T-helper 1 cell treated with Interleukin-12 subunit alpha and Interleukin-12 subunit beta and Interleukin-4 antibody, amounts not matched to agents 30 μg/mL and 1 μg/mL, for 36 hours (primary cell): Measurements from ENCODE around the gene POLR2H.

Source experiments
- H3K27ac Mint-ChIP-seq: one replicate; pipeline ENCODE4 v1.8.0; 2021; ENCODE audit warnings: mild to moderate bottlenecking, mixed read lengths
- H3K27me3 Mint-ChIP-seq: one replicate; pipeline ENCODE4 v1.8.0; 2021; ENCODE audit warnings: low read depth, mixed read lengths
- H3K36me3 Mint-ChIP-seq: one replicate; pipeline ENCODE4 v1.8.0; 2021; ENCODE audit warnings: low read depth, mixed read lengths
- H3K4me1 Mint-ChIP-seq: one replicate; pipeline ENCODE4 v1.8.0; 2021; ENCODE audit warnings: low read depth, mixed read lengths
- H3K4me3 Mint-ChIP-seq: one replicate; pipeline ENCODE4 v1.8.0; 2021; ENCODE audit warnings: mild to moderate bottlenecking, moderate library complexity, mixed read lengths
- H3K9me3 Mint-ChIP-seq: one replicate; pipeline ENCODE4 v1.8.0; 2021; ENCODE audit warnings: mixed read lengths

Gene POLR2H

DNA sequence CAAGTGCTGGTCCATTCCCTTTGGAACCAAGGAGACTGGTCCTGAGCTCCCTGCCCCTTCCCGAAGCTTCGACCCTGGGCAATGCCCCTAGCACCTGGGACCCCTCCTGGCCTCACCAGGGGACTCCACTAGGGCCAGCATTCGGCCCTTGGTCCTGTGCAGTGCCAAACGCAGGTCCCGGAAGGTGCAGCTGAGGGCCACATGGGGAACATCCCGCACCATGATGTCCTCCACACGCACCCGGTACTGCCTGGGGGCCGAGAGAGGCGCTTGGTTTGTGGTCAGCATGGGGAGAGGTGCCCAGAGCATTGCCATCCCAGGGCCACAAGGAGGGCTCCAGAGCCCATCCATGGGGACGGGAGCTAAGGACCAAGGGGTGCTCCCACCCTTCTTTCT lies 8.0 kb upstream of the POLR2H start:
- Mint-ChIP-seq H3K4me3 (no peak overlapping the region), H3K4me1 (no peaks in the 10 kb centered on the region), H3K27ac (no peak overlapping the region), H3K27me3 (no peaks in the 10 kb centered on the region), H3K36me3 (no peaks in the 10 kb centered on the region), H3K9me3 (no peaks in the 10 kb centered on the region)

GRCh38 chr3:184354121-184354728 lies 7.3 kb upstream of the POLR2H start:
- Mint-ChIP-seq H3K27me3 (no peaks in the 10 kb centered on the region), H3K4me1 (no peaks in the 10 kb centered on the region), H3K9me3 (no peaks in the 10 kb centered on the region), H3K4me3 (no peak overlapping the region), H3K27ac (no peak overlapping the region), H3K36me3 (no peaks in the 10 kb centered on the region)

DNA sequence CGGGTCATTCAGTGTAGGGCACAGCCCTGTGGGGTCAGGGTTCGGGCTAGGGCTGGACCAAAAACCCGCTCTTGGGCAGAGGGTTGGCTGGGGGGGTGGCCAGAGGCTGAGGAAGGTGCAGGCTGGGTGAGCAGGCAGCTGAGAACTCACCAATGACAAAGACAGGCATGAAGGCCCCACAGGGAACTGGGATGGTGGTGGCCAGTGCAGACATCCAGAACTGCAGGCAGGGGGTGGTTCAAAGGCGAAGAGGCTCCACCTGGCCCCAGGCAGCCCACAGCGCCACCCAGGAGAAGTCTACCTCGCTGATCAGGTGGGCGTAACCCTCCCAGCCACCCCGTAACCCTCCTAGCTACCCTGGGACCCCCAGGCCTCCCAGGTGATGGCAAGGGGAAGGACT lies 6.8 kb upstream of the POLR2H start:
- no peak overlapping the region for H3K4me3 Mint-ChIP-seq
- no peaks in the 10 kb centered on the region for H3K9me3 Mint-ChIP-seq
- no peaks in the 10 kb centered on the region for H3K36me3 Mint-ChIP-seq
- no peak overlapping the region for H3K27ac Mint-ChIP-seq
- H3K4me1 Mint-ChIP-seq: no peaks in the 10 kb centered on the region
- H3K27me3 Mint-ChIP-seq: peaks cover 1% of the 10 kb centered on the region

DNA sequence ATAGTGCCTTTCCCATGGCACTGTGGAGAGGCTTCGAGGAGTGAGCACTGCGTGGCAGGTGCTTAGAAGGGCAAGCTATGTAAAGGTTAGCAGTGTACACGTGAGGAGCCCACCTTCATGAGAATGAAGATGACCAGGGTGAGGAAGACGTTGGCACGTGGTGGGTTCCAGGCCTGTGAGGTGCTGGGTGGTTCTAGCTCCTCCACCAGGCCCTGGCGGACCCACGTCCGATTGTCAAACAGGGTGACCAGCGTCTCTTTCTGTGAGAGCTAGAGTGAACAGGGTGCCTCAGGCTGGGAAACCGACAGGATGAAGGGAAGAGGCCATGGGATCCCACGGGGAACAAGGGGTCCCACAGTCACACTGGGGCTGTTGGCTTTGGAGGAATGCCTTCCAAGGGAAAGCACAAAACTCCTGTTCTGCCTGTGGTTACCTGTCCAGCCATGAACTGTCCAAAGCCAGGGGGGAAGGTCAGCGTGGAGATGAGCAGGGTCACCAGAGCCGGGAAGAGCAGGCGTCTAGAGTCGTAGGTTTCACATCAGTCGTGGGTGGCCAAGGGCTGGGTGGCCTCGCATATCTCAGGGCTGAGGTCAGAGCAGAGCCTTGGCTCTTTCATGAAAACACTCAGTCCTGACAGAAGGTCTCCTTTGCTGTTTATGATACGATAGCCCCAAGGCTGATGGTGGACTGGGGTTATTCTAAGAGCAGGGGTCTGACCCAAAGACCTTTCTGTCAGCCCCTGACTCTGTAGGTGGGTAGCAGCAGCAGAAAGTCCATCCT lies 6.1 kb upstream of the POLR2H start:
- Mint-ChIP-seq H3K36me3 (no peaks in the 10 kb centered on the region), H3K27me3 (peaks cover 8% of the 10 kb centered on the region), H3K9me3 (no peaks in the 10 kb centered on the region), H3K4me3 (no peak overlapping the region), H3K27ac (no peak overlapping the region), H3K4me1 (peaks cover 1% of the 10 kb centered on the region)

DNA sequence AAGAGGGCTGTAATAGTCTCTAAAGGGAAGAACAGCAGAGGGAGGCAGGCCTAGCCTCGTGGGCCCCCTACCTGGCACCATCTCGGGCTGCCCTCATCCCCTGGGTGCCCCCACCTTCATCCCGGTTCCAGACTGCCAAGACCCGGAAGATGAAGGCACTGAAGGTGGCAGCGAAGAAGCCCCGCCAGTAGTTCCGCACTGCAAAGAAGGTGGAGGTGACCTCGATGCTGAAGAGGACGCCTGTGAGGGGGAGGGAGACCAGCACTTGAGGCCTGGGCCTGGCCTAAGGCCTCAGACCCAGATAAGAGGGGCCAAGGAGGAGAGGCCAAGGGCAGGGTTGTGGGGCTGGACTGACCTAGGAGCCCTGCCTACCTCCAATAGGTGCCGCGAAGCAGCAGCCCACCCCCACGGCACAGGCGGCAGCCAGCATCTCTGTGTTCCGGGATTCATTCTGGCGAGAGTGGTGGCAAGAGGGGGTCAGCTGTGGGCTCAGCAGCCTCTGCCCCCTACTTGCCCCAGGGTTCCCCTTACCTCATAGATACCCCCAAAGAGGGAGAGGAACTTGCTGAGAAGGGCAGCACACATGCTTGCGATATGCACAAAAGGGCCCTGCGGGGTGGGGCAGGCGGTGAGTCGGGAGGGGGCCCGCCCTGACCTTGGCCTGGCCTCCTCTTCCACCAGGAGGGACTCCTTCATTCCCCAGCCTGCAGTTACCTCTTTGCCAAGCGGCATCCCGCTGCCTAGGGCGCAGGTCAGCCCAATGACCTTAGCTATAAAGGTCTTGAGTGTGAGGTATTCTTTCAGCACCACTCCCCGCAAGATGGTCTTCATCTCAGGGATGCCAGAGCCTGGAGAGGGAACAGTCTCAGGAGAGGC lies 4.0 kb upstream of the POLR2H start:
- H3K4me3 Mint-ChIP-seq: no peak overlapping the region
- H3K36me3 Mint-ChIP-seq: no peaks in the 10 kb centered on the region
- H3K9me3 Mint-ChIP-seq: no peaks in the 10 kb centered on the region
- peaks cover 4% of the 10 kb centered on the region for H3K4me1 Mint-ChIP-seq
- no peak overlapping the region for H3K27ac Mint-ChIP-seq
- peaks cover 9% of the 10 kb centered on the region for H3K27me3 Mint-ChIP-seq

DNA sequence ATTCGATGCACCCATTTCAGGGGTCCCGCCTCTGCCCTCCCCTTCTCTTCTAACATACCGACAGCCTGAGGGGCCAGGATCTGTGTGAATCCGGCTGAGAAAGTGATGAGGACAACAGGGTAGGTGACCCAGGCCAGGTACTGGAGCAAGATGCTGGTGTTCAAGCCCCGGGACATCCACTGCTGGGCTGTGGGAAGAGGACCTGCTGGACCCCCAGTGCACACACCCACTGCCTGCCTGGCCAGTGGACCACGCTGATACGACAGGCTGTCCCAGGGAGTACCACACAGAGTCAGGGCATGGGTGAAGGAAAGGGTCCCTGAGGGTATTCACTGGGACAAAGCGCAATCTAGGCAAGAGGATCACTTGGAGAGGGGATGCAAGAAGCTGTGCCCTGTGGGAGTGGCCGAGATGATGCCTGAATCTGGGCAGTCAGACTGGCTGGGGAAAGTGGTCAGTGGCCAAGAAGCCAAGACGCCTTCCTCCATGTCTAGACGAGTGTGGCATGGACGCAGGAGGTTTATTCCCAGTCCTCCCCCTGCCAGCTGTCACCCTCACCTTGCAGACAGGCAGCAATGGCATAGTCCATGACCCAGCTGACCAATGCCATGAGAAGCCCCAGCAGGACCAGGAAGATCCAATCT lies 3.3 kb upstream of the POLR2H start:
- Mint-ChIP-seq H3K9me3 (no peaks in the 10 kb centered on the region), H3K27me3 (peaks cover 9% of the 10 kb centered on the region), H3K27ac (no peak overlapping the region), H3K36me3 (peaks cover 2% of the 10 kb centered on the region), H3K4me3 (no peak overlapping the region), H3K4me1 (peaks cover 4% of the 10 kb centered on the region)

- Mint-ChIP-seq H3K27ac (no peak overlapping the region), H3K36me3 (peaks cover 3% of the 10 kb centered on the region), H3K27me3 (peaks cover 9% of the 10 kb centered on the region), H3K4me3 (no peak overlapping the region), H3K4me1 (peaks cover 8% of the 10 kb centered on the region), H3K9me3 (no peaks in the 10 kb centered on the region)
These were observed 2.6 kb upstream of the POLR2H start for GRCh38 chr3:184358921-184359350.

GRCh38 chr3:184359610-184360009 lies 1.9 kb upstream of the POLR2H start:
- no peak overlapping the region for H3K27ac Mint-ChIP-seq
- peaks cover 6% of the 10 kb centered on the region for H3K36me3 Mint-ChIP-seq
- peak overlapping the region; percentile 78 for H3K4me3 Mint-ChIP-seq
- H3K27me3 Mint-ChIP-seq: peaks cover 9% of the 10 kb centered on the region
- no peaks in the 10 kb centered on the region for H3K9me3 Mint-ChIP-seq
- H3K4me1 Mint-ChIP-seq: peaks cover 12% of the 10 kb centered on the region

DNA sequence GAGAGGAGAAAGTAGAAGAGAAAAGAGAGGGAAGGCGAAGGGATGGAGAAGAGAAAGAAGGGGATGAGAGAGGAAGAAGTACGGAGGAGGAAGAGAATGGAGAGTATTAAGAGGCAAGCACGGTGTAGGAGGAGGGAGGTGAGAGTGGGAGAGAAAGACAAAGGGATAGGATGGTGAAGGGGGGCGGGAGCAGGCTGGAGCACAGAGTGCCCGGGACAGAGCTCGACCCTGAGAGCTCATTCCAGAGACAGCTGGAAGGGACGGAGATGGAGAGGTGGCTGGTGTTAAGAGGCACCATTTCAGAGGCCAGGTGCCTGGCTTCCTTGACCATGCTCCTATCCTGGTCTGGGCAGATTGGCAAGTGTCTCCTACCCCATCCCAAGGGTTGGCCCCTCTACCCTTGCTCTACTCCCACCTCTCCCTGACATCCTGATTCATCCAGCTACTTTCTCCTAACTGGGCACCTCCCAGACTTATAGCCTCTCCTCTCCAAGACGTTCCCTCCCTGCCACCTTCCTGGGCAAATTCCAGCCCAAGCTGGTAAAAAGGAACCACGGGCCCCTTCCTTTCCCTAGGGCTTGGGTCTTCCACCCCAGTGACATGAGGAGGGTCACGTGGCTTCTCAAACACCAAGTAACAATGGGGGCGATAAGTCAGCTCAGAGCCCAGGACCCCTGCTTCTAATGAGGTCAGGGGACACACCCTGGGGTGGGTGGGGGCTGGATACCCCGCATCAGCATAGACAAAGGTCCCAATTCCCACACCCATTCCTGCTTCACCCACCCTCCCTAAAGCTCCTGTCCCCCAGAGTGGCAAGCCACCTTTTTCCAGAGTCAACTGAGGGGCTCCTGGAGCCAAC lies 1.2 kb upstream of the POLR2H start:
- peaks cover 19% of the 10 kb centered on the region for H3K4me1 Mint-ChIP-seq
- H3K9me3 Mint-ChIP-seq: no peaks in the 10 kb centered on the region
- H3K27me3 Mint-ChIP-seq: peaks cover 9% of the 10 kb centered on the region
- peak overlapping the region; percentile 83 for H3K4me3 Mint-ChIP-seq
- H3K36me3 Mint-ChIP-seq: peaks cover 13% of the 10 kb centered on the region
- H3K27ac Mint-ChIP-seq: peak overlapping the region; percentile 55

GRCh38 chr3:184360929-184361531 lies 480 bp upstream of the POLR2H start:
- peaks cover 9% of the 10 kb centered on the region for H3K27me3 Mint-ChIP-seq
- peaks cover 20% of the 10 kb centered on the region for H3K4me1 Mint-ChIP-seq
- peak overlapping the region; percentile 55 for H3K27ac Mint-ChIP-seq
- H3K9me3 Mint-ChIP-seq: no peaks in the 10 kb centered on the region
- peak overlapping the region; percentile 83 for H3K4me3 Mint-ChIP-seq
- H3K36me3 Mint-ChIP-seq: peaks cover 16% of the 10 kb centered on the region

DNA sequence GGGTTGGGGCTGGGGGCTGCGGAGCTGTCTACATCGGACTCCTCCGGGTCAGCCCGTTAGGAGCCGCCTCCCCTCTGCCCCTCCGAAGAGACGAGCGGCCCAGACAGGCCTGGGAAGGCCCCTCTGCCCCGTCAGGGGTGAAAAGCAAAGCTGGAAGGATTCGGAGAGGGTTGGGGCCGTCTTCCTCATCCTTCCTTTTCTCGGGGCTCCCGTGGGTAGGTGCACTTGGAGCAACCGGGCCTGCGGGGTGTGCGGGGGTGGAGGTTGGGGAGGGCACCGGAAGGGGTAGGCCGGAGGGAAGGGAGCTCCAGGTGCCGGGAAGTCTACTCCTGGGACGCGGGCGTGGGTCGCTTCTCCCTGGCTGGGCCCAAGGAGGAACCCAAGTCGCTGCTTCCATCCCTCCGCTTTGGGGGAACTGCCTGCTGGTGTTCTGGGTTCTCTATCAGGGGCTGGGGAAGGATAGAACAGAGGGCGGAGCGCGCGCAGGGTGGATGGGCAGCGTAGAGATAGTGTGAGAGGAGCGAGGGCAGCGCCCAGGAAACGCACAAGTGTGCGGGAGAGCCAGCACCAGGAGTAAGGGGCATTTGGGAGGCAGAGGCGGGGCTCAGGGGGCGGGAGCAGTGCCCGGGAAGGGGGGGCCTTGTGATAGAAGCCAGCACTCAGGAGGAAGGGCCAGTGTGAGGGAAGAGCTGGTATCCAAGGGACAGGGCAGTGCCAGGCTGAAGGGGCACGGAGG lies 590 bp downstream of the POLR2H start:
- Mint-ChIP-seq H3K9me3 (no peaks in the 10 kb centered on the region), H3K27me3 (peaks cover 9% of the 10 kb centered on the region), H3K36me3 (peaks cover 23% of the 10 kb centered on the region), H3K4me1 (peaks cover 21% of the 10 kb centered on the region), H3K27ac (peak overlapping the region; percentile 94), H3K4me3 (peak overlapping the region; percentile 94)

- peak overlapping the region; percentile 97 for H3K27ac Mint-ChIP-seq
- no peaks in the 10 kb centered on the region for H3K9me3 Mint-ChIP-seq
- peaks cover 29% of the 10 kb centered on the region for H3K36me3 Mint-ChIP-seq
- H3K27me3 Mint-ChIP-seq: peaks cover 9% of the 10 kb centered on the region
- H3K4me1 Mint-ChIP-seq: peaks cover 22% of the 10 kb centered on the region
- peak overlapping the region; percentile 100 for H3K4me3 Mint-ChIP-seq
These were observed 1.4 kb downstream of the POLR2H start for GRCh38 chr3:184362668-184363546.
